Neural cell (in vitro differentiated cells): ENCODE data around the gene ALS2CL.

Experiments used
- EP300 ChIP-seq: fragments of 450-650 bp; conservative IDR thresholded peaks from 2 replicates; pipeline ENCODE4 v1.6.1; 2014; ENCODE audit warnings: antibody characterized with exemption, mild to moderate bottlenecking, moderate library complexity; ENCODE audit not compliant: poor library complexity, severe bottlenecking
- EZH2 ChIP-seq: fragments of 200-600, 300-800 bp; shearing (Covaris generic), sonication (generic); IDR thresholded peaks from 2 replicates; pipeline ENCODE4 v1.6.1; 2014; ENCODE audit warnings: antibody characterized with exemption, low read length, borderline replicate concordance, mild to moderate bottlenecking; ENCODE audit not compliant: insufficient read depth, poor library complexity, severe bottlenecking
- MXI1 ChIP-seq: fragments of 450-650 bp; conservative IDR thresholded peaks from 2 replicates; pipeline ENCODE4 v1.6.1; 2014; ENCODE audit warnings: antibody characterized with exemption, mild to moderate bottlenecking; ENCODE audit not compliant: poor library complexity, severe bottlenecking
- POLR2AphosphoS5 ChIP-seq: IDR thresholded peaks from 2 replicates; pipeline ENCODE4 v1.6.1; 2012
- TAF1 ChIP-seq: IDR thresholded peaks from 2 replicates; pipeline ENCODE4 v1.6.1; 2012; ENCODE audit warnings: low read depth
- TF ChIP-seq, protein P1 (sequence below): fragments of 450-650 bp; IDR thresholded peaks from 2 replicates; pipeline ENCODE4 v1.5.1; 2014; ENCODE audit warnings: antibody characterized with exemption, mild to moderate bottlenecking, moderate library complexity; ENCODE audit not compliant: poor library complexity, severe bottlenecking

DNA sequence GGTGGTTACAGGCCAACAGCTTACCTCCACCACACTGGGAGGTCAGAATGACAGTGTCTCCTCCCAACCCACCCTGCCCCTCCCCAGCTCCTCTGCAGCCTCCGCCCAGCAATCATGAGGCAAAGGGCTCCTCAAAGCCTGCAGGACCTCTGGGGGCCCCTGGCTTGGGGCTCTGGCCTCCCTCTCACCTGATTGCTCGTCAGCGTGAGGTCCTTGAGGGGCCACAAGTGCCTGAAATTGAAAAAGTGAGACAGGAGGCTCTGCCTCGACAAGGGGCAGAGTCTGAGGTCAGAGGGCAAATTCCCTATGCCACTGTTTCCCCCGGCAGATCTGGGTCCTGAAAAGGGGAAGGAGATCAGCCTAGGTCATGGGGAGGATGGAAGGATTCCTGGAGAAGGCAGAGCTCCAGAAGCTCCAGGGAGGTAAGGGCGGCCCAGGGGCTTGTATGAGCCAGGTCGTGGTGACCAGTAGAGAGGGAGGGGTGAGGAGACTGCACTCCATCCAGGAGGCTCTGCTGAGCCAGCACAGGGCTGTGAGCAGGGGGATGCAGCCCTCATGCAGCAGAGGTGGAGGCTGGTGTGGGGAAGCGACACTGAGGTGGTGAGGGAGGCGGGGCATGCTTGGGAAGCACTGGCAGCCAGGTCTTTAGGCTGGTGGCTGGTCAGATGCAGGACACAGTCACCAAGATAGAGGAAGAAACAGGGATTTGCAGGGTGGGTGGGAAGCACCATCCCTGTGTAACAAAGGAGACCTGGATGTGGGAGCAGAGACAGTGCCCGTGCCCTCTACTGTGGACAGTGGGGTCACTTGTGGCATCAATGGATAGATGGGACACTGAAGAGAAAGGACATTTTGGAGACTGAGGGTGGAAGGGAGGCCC, 20.1 kb downstream of the ALS2CL start:
- TF ChIP-seq, protein P1, sequence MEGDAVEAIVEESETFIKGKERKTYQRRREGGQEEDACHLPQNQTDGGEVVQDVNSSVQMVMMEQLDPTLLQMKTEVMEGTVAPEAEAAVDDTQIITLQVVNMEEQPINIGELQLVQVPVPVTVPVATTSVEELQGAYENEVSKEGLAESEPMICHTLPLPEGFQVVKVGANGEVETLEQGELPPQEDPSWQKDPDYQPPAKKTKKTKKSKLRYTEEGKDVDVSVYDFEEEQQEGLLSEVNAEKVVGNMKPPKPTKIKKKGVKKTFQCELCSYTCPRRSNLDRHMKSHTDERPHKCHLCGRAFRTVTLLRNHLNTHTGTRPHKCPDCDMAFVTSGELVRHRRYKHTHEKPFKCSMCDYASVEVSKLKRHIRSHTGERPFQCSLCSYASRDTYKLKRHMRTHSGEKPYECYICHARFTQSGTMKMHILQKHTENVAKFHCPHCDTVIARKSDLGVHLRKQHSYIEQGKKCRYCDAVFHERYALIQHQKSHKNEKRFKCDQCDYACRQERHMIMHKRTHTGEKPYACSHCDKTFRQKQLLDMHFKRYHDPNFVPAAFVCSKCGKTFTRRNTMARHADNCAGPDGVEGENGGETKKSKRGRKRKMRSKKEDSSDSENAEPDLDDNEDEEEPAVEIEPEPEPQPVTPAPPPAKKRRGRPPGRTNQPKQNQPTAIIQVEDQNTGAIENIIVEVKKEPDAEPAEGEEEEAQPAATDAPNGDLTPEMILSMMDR, result no peak
- TF ChIP-seq POLR2AphosphoS5, result no peak
- no peak for TF ChIP-seq EZH2
- TF ChIP-seq TAF1, result no peak
- TF ChIP-seq EP300, result no peak
- no peak for TF ChIP-seq MXI1
